Activated CD4-positive, alpha-beta T cell treated with anti-CD3 and anti-CD28 coated beads, Interleukin-2, Interleukin-6, amounts not matched to agents 100 ng/mL and 50 ng/mL, durations not matched to agents 16 hours and 8 hours (primary cell): ENCODE measurements around the gene USP53.
"Not testable (repeated sequence)": the region's sequence is repeated elsewhere in the genome, so short reads cannot be mapped to it uniquely, and the experiment has no call there.

Experiments
- DNase-seq: peaks from one replicate; pipeline ENCODE4 v3.0.0-alpha.2; 2020

The USP53 gene

GRCh38 chr4:119321921-119322687, 109.6 kb downstream of the USP53 start, which contains the start of gene FABP2:
FABP2 (minus strand) TSS chr4:119322138; CDS start chr4:119322102, 36 bp downstream.
- no peak for DNase-seq

DNA sequence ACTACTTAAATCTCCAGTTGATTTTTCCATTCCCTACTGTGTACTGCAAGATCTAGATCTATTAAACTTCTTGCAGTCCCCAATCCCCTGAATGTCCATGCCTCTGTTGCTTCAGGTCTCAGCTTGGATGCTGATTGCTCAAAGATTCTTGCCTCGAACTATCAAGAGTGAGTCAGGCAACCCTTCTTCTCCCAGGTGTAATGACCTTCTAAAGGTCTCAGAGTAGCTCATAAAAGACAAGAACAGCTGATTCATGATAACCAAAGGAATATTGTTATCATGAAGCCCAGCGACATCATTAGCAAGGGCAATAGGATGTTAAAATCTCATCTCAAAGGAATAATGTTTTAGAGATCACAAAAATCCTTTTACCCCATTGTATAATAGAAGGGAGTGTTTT, 116.2 kb downstream of the USP53 start:
- DNase-seq, result no peak

- no peak for DNase-seq
These were observed 117.5 kb downstream of the USP53 start for GRCh38 chr4:119329835-119330620.

DNA sequence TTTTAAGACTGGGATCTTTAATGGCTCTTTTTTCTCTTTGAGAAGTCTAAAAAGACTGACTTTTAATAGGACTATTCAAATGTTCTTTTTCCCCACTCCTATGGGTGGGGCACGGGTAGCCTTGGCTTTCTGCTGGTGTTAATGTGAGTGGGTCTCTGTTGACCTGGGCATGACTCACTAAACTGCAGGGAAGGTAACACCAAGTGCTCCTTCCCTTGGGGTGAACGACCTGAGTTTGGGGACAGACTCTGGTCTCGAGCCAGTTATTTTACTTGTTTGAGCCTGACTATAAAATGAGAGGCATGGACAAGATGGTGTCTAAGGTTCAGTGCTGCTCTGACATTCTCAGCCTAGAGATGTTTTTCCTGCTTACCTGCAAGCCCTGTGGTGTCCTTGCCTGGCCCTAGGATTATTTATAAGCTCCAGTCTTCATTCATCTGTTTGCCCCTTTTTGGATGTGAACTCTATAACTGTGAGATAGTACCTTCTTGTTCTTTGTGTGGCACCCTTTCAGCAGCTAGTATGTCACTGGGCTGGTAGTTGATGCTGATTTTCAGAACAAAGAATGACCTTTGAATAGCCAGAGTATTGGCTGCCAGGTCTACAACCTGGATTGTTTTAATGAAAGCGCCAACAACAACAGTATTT, 123.9 kb downstream of the USP53 start:
- DNase-seq, result not testable (repeated sequence)

DNA sequence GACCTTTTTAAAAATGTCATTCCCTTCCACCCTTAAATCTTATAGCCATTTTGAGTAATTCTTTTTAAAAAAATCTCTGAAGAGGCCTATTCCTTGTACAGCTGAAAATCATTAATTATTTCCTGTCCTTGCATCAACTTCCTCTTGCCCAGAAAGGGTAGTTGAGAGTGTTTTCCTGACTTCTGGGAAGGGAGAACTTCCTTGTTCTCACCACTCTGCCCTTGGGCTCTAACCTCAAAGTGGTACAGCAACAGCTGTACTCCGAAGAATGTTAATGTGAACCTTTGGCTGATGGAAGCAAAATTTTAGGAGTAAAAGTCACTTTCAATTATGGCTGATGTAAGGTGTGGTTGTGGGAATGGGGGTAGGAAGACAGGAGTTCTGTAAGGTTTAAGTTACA, 124.5 kb downstream of the USP53 start:
- no peak for DNase-seq

DNA sequence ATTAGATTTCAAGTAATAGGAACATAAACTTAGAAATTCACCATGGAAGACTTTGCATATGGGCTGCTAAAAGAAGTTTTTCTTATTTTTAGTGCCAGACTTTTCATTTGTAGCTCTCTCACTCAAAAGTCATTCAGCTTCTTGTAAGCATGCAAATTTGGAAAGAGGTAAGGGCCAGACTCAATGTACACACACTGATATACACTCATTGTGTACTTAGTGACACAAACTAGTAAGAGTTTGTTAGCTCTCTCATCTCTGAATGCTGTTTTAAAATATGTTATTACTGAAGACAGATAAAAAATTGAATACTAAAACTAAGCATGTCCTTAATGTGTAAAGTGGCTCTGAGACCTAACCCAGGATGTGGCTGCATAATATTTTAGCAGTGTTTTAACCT, 127.4 kb downstream of the USP53 start:
- DNase-seq, result not testable (repeated sequence)

GRCh38 chr4:119343293-119343692, 130.8 kb downstream of the USP53 start:
- DNase-seq, result not testable (repeated sequence)
